ENCODE measurements around the gene PRKD1. TPM values are rescaled to one million over a fixed set of nuclear protein-coding genes. Genes with fewer than 3 reads are reported as not detected.
"Not testable (repeated sequence)": the region's sequence is repeated elsewhere in the genome, so short reads cannot be mapped to it uniquely, and the experiment has no call there.

PRKD1 gene
- total RNA-seq, 6 experiments from 2014 or later, result 0.74 to 6.2 (median 2.2) TPM

DNA sequence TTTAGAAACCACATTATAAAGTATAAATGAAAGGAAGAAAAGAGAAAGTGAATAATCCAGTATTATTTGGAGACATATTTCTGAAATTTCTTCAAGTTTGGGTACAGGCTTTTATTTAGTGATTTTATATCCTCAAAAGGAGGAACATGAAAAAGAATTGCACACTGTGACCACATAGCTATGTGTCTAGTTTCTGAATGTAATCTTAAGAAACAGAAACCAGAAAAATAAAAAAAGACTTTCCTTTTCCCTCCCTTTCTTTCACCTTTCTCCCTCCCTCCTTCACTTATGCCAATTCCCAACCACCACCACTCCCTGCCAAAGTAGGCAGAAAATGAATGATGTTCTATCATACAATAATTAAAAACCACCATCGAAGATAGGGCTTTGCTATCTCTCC is 189.6 kb downstream of the PRKD1 start:
- WGBS (ENCODE audit: insufficient coverage, low coverage, low lambda C conversion rate, missing lambda C conversion rate), result 21% methylated on average over 1 of the region's 1 CpG
- Histone ChIP-seq H3K36me3 (no peaks in the 10 kb centered on the region), H3K27me3 (no peaks in the 10 kb centered on the region), H3K4me3 (no peak overlapping the region), H3K4me1 (no peaks in the 10 kb centered on the region), H3K27ac (no peak overlapping the region), H3K9me3 (no peaks in the 10 kb centered on the region)
- TF ChIP-seq, protein P1, sequence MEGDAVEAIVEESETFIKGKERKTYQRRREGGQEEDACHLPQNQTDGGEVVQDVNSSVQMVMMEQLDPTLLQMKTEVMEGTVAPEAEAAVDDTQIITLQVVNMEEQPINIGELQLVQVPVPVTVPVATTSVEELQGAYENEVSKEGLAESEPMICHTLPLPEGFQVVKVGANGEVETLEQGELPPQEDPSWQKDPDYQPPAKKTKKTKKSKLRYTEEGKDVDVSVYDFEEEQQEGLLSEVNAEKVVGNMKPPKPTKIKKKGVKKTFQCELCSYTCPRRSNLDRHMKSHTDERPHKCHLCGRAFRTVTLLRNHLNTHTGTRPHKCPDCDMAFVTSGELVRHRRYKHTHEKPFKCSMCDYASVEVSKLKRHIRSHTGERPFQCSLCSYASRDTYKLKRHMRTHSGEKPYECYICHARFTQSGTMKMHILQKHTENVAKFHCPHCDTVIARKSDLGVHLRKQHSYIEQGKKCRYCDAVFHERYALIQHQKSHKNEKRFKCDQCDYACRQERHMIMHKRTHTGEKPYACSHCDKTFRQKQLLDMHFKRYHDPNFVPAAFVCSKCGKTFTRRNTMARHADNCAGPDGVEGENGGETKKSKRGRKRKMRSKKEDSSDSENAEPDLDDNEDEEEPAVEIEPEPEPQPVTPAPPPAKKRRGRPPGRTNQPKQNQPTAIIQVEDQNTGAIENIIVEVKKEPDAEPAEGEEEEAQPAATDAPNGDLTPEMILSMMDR (IDR thresholded peaks at IDR 0.05), result no peak
- no peak for TF ChIP-seq POLR2A (IDR thresholded peaks at IDR 0.05)
- intact Hi-C loops (cut with DNase I), result no loop called here
- ATAC-seq (no peak), DNase-seq (no peak)

DNA sequence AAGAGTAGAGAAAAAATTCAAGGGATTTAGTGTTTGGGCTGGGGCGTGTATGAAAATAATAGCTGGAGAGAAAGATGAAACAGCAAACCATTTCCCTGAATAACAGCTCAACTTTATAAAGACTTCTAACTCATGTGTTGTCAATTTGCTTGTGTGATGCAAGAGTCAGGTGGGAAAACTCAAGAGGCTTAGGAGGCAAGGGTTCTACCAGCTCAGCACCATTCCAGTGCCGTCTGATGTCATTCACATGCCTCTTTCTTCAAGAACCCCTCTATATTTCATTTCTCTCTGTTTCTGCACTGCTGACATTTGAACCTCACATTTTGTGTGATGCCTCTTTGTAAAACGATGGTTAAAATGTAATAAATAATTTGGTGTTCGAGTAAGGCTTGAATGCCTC is 192.2 kb downstream of the PRKD1 start:
- no peaks in the 10 kb centered on the region for H3K4me1 ChIP-seq
- H3K9me3 ChIP-seq, result no peaks in the 10 kb centered on the region
- H3K4me3 ChIP-seq, result no peak overlapping the region
- no peak overlapping the region for H3K27ac ChIP-seq
- TF ChIP-seq, protein P1 (IDR thresholded peaks at IDR 0.05), result no peak
- no peak for TF ChIP-seq POLR2A (IDR thresholded peaks at IDR 0.05)
- H3K27me3 ChIP-seq, result no peaks in the 10 kb centered on the region
- DNase-seq, result no peak
- intact Hi-C loops (cut with DNase I), result no loop called here
- 62% methylated on average over 4 of the region's 4 CpGs for WGBS (ENCODE audit: insufficient coverage, low coverage, low lambda C conversion rate, missing lambda C conversion rate)
- no peaks in the 10 kb centered on the region for H3K36me3 ChIP-seq
- no peak for ATAC-seq

DNA sequence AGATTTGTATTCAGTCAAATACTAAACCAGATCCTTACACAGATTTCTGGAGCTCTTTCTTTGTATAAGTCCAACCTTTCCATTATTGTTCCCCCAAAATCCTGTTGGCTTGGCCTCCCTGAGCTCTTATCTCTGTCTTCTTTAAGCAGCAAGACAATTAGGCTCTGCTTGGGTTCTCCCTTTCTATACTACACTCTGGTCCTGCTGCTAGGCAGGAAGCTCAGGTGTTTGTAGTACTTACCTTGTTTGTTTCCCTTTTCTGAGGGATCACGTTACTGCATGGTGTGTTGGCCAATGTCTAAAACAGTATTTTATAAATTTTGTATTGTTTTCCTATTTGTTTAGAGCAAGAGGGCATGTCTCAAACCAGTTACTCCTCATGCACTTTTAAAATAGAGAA is 192.9 kb downstream of the PRKD1 start:
- 13% methylated on average over 1 of the region's 1 CpG for WGBS (ENCODE audit: insufficient coverage, low coverage, low lambda C conversion rate, missing lambda C conversion rate)
- intact Hi-C loops (cut with DNase I), result no loop called here
- Histone ChIP-seq H3K9me3 (no peaks in the 10 kb centered on the region), H3K27me3 (no peaks in the 10 kb centered on the region), H3K4me1 (no peaks in the 10 kb centered on the region), H3K27ac (no peak overlapping the region), H3K36me3 (no peaks in the 10 kb centered on the region), H3K4me3 (no peak overlapping the region)
- DNase-seq (no peak), ATAC-seq (no peak)
- TF ChIP-seq POLR2A (IDR thresholded peaks at IDR 0.05), result no peak
- TF ChIP-seq, protein P1 (IDR thresholded peaks at IDR 0.05), result no peak

DNA sequence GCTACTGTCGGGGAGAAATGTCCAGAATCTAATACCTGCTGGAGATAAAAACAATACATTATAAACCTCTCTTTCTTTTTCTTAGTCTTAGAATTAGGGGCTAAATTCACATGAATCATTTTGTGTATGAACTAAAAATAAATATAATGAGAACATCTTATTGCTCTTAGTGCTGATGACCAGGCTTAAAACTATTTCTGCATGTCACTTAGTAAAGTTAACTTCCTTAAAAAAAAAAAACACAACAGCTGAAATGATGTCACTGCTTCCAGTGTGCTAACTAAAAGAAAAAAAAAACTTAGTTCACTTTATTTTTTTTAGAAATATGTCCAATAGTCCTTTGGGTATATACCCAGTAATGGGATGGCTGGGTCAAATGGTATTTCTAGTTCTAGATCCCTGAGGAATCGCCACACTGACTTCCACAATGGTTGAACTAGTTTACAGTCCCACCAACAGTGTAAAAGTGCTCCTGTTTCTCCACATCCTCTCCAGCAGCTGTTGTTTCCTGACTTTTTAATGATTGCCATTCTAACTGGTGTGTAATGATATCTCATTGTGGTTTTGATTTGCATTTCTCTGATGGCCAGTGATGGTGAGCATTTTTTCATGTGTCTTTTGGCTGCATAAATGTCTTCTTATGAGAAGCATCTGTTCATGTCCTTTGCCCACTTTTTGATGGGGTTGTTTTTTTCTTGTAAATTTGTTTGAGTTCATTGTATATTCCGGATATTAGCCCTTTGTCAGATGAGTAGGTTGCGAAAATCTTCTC is 200.9 kb downstream of the PRKD1 start:
- 77% methylated on average over 4 of the region's 4 CpGs for WGBS (ENCODE audit: insufficient coverage, low coverage, low lambda C conversion rate, missing lambda C conversion rate)
- H3K27me3 ChIP-seq; ATAC-seq; H3K9me3 ChIP-seq; DNase-seq; H3K4me3 ChIP-seq; intact Hi-C loops (cut with DNase I); H3K36me3 ChIP-seq; H3K27ac ChIP-seq; H3K4me1 ChIP-seq: not testable (repeated sequence)

DNA sequence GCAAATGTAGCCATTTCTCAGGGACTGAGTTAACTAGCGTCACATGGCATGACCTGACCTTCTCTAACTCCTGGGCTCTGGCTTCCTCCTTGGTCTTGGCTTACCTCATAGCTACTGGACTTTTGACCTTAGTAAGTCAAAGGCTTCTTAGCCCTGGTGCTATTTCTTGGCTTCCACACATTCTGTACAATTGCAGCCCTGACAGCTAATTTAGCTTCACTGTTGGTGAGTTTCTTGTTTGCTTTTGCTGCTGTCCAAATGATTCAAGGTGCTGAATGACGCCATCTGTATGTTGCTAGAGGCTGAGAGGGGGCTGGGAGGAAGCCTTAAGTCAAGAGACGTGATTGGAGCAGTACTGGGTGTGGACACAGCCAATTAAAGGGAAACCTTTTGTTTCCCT is 202.7 kb downstream of the PRKD1 start:
- no peak for DNase-seq
- TF ChIP-seq, protein P1 (IDR thresholded peaks at IDR 0.05), result no peak
- no peak for TF ChIP-seq POLR2A (IDR thresholded peaks at IDR 0.05)
- ATAC-seq, result peak in 1 of 4 donors; percentile 17
- WGBS (ENCODE audit: insufficient coverage, low coverage, low lambda C conversion rate, missing lambda C conversion rate), result 31% methylated on average over 3 of the region's 3 CpGs
- Histone ChIP-seq H3K9me3 (no peaks in the 10 kb centered on the region), H3K36me3 (no peaks in the 10 kb centered on the region), H3K4me1 (no peaks in the 10 kb centered on the region), H3K4me3 (no peak overlapping the region), H3K27me3 (no peaks in the 10 kb centered on the region), H3K27ac (no peak overlapping the region)
- intact Hi-C loops (cut with DNase I), result no loop called here

All from right lobe of liver (tissue), 6 donors.